Progenitor cell of endocrine pancreas (in vitro differentiated cells): ENCODE measurements around the gene DYSF. TPM values are rescaled to one million over a fixed set of nuclear protein-coding genes. Genes with fewer than 3 reads are reported as not detected.

ENCODE experiments used
- DNase-seq: peaks from one replicate; pipeline ENCODE4 v3.0.0; 2021; ENCODE audit warnings: low spot score; ENCODE audit not compliant: unreplicated experiment
- H3K27ac Mint-ChIP-seq: 2 replicates; pipeline ENCODE4 v1.8.0; 2021; ENCODE audit warnings: mild to moderate bottlenecking, moderate library complexity, mixed read lengths
- H3K27me3 Mint-ChIP-seq: 2 replicates; pipeline ENCODE4 v1.8.0; 2021; ENCODE audit warnings: mixed read lengths
- H3K36me3 Mint-ChIP-seq: 2 replicates; pipeline ENCODE4 v1.8.0; 2022; ENCODE audit warnings: mixed read lengths; ENCODE audit not compliant: insufficient read depth
- H3K4me1 Mint-ChIP-seq: 2 replicates; pipeline ENCODE4 v1.8.0; 2021; ENCODE audit warnings: low read depth, mixed read lengths
- H3K4me3 Mint-ChIP-seq: 2 replicates; pipeline ENCODE4 v1.8.0; 2021; ENCODE audit warnings: low read depth, mild to moderate bottlenecking, moderate library complexity, mixed read lengths
- H3K9me3 Mint-ChIP-seq: 2 replicates; pipeline ENCODE4 v1.8.0; 2021; ENCODE audit warnings: low read depth, mixed read lengths
- CTCF ChIP-seq: fragments of 200-600 bp; sonication (generic); IDR thresholded peaks from one replicate; pipeline ENCODE4 v1.5.0; 2021; ENCODE audit warnings: antibody characterized with exemption, mild to moderate bottlenecking; ENCODE audit not compliant: unreplicated experiment
- total RNA-seq: library from RNA; stranded (reverse); gene quantifications from 2 replicates; pipeline ENCODE4 v1.2.1, GENCODE V29; 2021

DYSF gene
- total RNA-seq, 1 donor from 2014 or later, result 1.4 TPM

DNA sequence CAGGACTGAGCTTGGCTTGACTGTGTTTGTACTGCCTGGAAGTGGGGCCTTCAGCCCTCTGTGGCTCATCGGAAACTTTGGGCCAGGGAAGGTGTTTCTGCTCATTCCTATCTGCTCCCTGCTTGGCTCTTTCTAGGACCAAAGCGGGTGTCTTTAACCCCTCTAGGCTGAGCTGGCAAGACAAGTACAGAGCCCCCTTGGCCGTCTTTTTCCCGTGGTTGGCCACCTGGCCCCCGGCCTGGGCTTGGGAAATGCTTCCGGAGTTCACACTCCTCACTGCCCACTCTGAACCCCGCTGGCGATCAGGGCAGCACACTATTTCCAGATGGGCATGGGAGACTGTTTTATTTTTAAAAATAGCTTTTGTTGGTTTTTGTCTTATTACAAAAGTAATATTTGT is 243.0 kb downstream of the DYSF start:
- no peak for DNase-seq
- peaks cover 17% of the 10 kb centered on the region for H3K27me3 Mint-ChIP-seq
- no peak overlapping the region for H3K27ac Mint-ChIP-seq
- peaks cover 16% of the 10 kb centered on the region for H3K4me1 Mint-ChIP-seq
- no peaks in the 10 kb centered on the region for H3K36me3 Mint-ChIP-seq
- TF ChIP-seq CTCF, result no peak
- H3K9me3 Mint-ChIP-seq, result no peaks in the 10 kb centered on the region
- H3K4me3 Mint-ChIP-seq, result no peak overlapping the region

- TF ChIP-seq CTCF, result no peak
- H3K36me3 Mint-ChIP-seq, result no peaks in the 10 kb centered on the region
- no peak overlapping the region for H3K4me3 Mint-ChIP-seq
- no peak for DNase-seq
- peaks cover 8% of the 10 kb centered on the region for H3K4me1 Mint-ChIP-seq
- peaks cover 8% of the 10 kb centered on the region for H3K27me3 Mint-ChIP-seq
- H3K27ac Mint-ChIP-seq, result no peak overlapping the region
- no peaks in the 10 kb centered on the region for H3K9me3 Mint-ChIP-seq
These were observed 244.0 kb downstream of the DYSF start for GRCh38 chr2:71697106-71698004.

GRCh38 chr2:71699428-71699827 is 246.1 kb downstream of the DYSF start:
- Mint-ChIP-seq H3K9me3 (no peaks in the 10 kb centered on the region), H3K27me3 (peaks cover 8% of the 10 kb centered on the region), H3K4me1 (peaks cover 8% of the 10 kb centered on the region), H3K27ac (no peak overlapping the region), H3K36me3 (no peaks in the 10 kb centered on the region), H3K4me3 (no peak overlapping the region)
- TF ChIP-seq CTCF, result no peak
- DNase-seq, result no peak

DNA sequence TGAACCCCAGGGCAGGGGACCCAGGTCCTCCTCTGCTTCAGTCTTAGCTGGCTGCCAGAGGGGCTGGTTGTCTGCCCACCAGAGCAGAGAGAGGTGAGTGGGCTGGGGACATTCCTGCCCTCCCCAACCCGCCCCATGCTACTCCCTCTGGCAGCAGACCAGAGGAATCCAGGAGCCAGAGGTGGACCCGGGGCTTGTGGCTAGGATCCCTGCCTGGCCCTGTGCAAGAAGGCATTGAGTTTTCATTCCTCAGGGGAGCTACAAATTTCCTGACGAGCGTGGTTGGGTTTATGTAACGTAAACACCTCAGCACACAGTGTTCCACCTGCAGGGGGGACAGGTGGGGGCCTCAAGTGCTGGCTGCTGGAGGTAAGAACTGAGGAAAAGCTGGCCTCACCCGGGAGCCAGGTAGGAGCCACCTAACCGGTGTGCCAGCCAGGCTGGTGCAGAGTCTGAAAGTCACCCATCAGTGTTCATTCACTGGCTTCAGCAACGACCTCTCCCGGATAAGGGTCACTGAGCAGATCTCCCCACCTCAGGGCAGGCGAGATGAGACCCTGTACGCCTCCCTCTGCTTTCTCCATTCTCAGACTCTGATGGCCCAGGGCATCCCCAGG is 246.8 kb downstream of the DYSF start:
- no peak for DNase-seq
- H3K27me3 Mint-ChIP-seq, result peaks cover 6% of the 10 kb centered on the region
- H3K27ac Mint-ChIP-seq, result no peak overlapping the region
- peaks cover 8% of the 10 kb centered on the region for H3K4me1 Mint-ChIP-seq
- H3K36me3 Mint-ChIP-seq, result no peaks in the 10 kb centered on the region
- no peak overlapping the region for H3K4me3 Mint-ChIP-seq
- H3K9me3 Mint-ChIP-seq, result no peaks in the 10 kb centered on the region
- TF ChIP-seq CTCF, result no peak

- H3K36me3 Mint-ChIP-seq, result no peaks in the 10 kb centered on the region
- no peaks in the 10 kb centered on the region for H3K9me3 Mint-ChIP-seq
- H3K27ac Mint-ChIP-seq, result no peak overlapping the region
These were observed 247.5 kb downstream of the DYSF start for GRCh38 chr2:71700658-71701397.

More at GRCh38 chr2:71700658-71701397, 247.5 kb downstream of the DYSF start:
- DNase-seq, result no peak
- TF ChIP-seq CTCF, result no peak
- Mint-ChIP-seq H3K27me3 (peaks cover 10% of the 10 kb centered on the region), H3K4me3 (no peak overlapping the region), H3K4me1 (peaks cover 7% of the 10 kb centered on the region)
